GM19025 (cell line): ENCODE data around the gene ACTR8.
"Not testable (repeated sequence)": the region's sequence is repeated elsewhere in the genome, so short reads cannot be mapped to it uniquely, and the experiment has no call there.

Experiments used
- ATAC-seq: cut with Tn5 transposase; IDR thresholded peaks from one replicate; pipeline ENCODE4 v1.9.1; 2021; ENCODE audit warnings: mild to moderate bottlenecking, low read depth, moderate library complexity; ENCODE audit not compliant: unreplicated experiment

The ACTR8 gene

GRCh38 chr3:53881691-53882593, at the start of gene ACTR8:
ACTR8 (minus strand) TSS chr3:53882152; CDS start chr3:53882101, 51 bp downstream.
- ATAC-seq: peak; percentile 76

DNA sequence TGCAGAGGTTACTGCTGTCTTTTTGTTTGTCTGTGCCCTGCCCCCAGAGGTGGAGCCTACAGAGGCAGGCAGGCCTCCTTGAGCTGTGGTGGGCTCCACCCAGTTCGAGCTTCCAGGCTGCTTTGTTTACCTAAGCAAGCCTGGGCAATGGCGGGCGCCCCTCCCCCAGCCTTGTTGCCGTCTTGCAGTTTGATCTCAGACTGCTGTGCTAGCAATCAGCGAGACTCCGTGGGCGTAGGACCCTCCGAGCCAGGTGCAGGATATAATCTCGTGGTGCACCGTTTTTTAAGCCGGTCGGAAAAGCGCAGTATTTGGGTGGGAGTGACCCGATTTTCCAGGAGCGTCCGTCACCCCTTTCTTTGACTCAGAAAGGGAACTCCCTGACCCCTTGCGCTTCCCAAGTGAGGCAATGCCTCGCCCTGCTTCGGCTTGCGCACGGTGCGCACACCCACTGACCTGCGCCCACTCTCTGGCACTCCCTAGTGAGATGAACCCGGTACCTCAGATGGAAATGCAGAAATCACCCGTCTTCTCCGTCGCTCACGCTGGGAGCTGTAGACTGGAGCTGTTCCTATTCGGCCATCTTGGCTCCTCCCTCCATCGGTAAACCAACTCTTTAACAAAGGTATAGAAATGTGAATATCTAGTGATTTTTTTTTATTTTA, 45.4 kb upstream of the ACTR8 start:
- not testable (repeated sequence) for ATAC-seq

DNA sequence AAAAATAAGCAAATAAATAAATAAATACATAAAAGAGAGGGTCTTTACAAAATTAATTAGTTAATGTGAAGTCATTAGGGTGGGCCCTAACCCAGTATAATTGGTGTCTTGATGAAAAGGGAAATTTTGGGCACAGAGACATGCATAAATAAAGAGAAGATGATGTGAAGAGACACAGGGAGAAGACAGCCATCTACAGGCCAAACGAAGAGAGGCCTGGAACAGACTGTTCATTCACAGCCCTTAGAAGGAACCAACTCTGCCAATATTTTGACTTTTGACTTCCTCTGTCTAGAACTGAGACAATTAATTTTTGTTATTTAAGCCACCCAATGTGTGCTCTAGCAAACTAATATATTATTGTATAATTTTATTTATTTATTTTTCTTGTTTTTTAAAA, 39.3 kb upstream of the ACTR8 start:
- no peak for ATAC-seq

GRCh38 chr3:53919741-53920140, 37.8 kb upstream of the ACTR8 start:
- ATAC-seq: no peak

- no peak for ATAC-seq
Observed at GRCh38 chr3:53913401-53913800, 31.4 kb upstream of the ACTR8 start.

DNA sequence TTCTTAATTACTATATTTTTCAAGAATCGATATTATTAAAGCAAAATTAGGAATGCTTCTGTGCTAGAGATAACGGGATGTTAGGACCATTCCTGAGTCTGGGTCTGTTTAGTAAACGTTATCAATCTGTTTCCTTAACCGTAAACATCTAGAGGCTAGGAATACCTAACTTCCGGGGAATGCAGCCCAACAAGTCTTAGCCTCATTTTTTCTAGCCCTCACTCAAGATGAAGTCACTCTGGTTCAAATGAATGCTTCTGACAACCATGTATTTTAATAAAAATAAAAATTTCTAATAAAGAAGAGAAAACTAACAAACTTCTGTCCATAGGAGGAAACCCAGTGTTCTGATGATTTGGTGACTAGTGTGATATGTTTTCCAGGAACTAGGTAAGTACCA, 20.8 kb upstream of the ACTR8 start:
- no peak for ATAC-seq

DNA sequence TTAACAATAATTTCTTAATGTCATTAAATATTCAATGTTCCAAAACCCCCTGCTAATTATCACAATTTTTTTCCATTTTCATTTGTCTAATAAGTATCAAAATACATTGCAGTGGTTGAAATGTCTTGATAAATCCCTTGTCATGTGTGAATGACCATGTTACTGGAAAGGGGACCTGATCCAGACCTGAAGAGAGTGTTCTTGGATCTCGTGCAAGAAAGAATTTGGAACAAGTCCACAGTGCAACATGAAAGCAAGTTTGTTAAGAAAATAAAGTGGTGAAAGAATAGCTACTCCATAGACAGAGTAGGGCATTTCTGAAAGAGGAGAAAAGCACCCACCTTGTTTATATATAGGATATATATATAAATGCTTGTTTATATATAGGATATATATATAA, 20.1 kb upstream of the ACTR8 start:
- ATAC-seq: no peak

- ATAC-seq: no peak
Observed at GRCh38 chr3:53900666-53901331, 18.8 kb upstream of the ACTR8 start.

GRCh38 chr3:53899750-53900149, 17.8 kb upstream of the ACTR8 start:
- no peak for ATAC-seq

GRCh38 chr3:53892286-53892637, 10.3 kb upstream of the ACTR8 start:
- ATAC-seq: no peak

GRCh38 chr3:53891497-53892285, 9.7 kb upstream of the ACTR8 start, which contains the start of gene SELENOK:
SELENOK (minus strand) TSS chr3:53891859.
- peak; percentile 96 for ATAC-seq

- no peak for ATAC-seq
Observed at GRCh38 chr3:53890726-53891475, 8.9 kb upstream of the ACTR8 start.

- ATAC-seq: no peak
Observed at GRCh38 chr3:53888232-53888631, 6.3 kb upstream of the ACTR8 start.

DNA sequence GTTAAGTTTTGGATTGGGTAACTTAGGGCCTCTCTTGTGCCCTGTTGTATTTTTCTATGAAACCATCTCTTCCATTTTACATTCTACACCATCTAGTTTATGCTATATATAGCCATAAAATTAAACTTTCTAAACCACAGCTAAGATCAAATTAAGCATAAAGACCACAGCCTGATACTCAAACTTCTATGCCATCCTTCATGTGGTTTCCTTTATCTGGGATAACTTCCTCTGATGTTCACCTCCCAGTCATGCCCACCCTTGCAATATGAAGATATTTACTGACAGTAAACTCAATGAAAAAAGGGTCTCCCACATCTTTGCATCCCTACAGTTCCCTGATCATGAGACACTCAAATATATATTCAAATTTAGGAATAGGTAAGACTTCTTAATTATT, 5.5 kb upstream of the ACTR8 start:
- no peak for ATAC-seq

GRCh38 chr3:53885239-53885638, 3.3 kb upstream of the ACTR8 start:
- no peak for ATAC-seq

- ATAC-seq: no peak
Observed at GRCh38 chr3:53884623-53885022, 2.7 kb upstream of the ACTR8 start.

GRCh38 chr3:53883008-53883407, 1.1 kb upstream of the ACTR8 start:
- ATAC-seq: no peak

DNA sequence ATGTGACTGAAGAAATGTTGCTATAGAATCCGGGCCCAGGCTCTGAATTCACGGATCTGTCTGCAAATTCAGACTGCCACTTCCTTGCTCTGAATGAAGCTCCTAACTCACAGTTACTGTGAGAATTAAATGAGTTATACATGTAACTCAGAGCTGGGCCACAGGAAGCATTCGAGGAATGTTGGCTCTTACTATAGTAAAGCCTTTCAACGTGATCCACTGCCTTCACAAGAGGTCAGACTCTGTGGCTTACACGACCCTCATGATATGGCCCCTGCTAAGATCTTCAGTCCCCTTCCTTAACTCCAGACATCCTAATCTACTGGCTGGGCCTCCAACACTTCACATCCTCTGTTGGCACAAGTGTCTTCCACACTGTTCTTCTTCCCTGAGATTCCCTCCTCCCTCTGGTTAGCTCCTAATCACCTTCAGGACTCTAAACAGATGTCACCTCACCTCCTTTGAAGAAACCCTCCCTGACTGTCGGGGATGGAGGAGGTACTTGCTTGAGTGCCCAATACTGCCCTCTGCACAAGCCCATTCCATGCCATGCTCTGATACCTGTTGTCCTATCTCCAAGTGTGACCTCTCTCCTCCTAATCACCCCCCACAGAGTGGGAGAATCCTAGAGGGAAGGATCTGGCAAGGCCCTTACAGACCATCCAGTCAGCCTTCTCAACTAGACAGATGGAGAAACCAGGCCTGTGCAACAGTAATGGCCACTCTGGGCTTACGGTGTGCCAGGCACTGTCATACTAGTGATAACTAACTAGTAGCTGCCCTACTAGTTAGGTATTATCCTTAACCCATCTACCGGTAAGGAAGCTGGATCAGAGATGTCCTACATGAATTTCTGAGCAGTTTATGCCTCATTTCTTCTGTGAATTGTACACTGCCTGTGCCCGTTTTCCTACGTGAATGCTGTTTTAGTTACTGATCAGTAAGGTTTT, 1.3 kb downstream of the ACTR8 start:
- no peak for ATAC-seq
